H1 (cell line): ENCODE measurements around the gene TSSC4. TPM values are rescaled to one million over a fixed set of nuclear protein-coding genes. Genes with fewer than 3 reads are reported as not detected.

Experiments used
- CTCF ChIA-PET: fragments of 300-600 bp; sonication (Branson Sonifier 250); formaldehyde crosslinking; loops from one replicate; lab custom pipeline; 2021; ENCODE audit not compliant: partially characterized antibody; lab: Charles Lee
- POLR2A ChIA-PET: fragments of 300-600 bp; sonication (Branson Sonifier 250); formaldehyde crosslinking; loops from one replicate; lab custom pipeline; 2021; ENCODE audit warnings: inconsistent platforms; ENCODE audit not compliant: partially characterized antibody; lab: Charles Lee
- DNase-seq, 2 experiments: peaks; one replicate each; pipeline versions ENCODE4 v3.0.0 to v3.0.0-alpha.2; 2010 to 2022; ENCODE audit warnings: low spot score in 2 of 2, low read depth in 1 of 2, mixed read lengths in 1 of 2
- FAIRE-seq: peaks from 2 replicates; lab custom pipeline; 2011; peaks lifted over from hg19 to GRCh38; lab: Jason Lieb, UNC
- H2AFZ ChIP-seq: 2 replicates; pipeline ENCODE4 v1.8.1; 2012; ENCODE audit warnings: low read length, inconsistent platforms
- H2AK5ac ChIP-seq: 2 replicates; pipeline ENCODE4 v1.6.1; 2013; ENCODE audit warnings: low read depth, low read length
- H2BK120ac ChIP-seq: replicated peaks from 2 replicates; pipeline ENCODE3; 2013; ENCODE audit warnings: low read depth, low read length, inconsistent platforms
- H2BK12ac ChIP-seq: 2 replicates; pipeline ENCODE4 v1.6.1; 2013; ENCODE audit warnings: low read depth, low read length
- H2BK15ac ChIP-seq: 2 replicates; pipeline ENCODE4 v1.6.1; 2013; ENCODE audit warnings: low read length
- H2BK20ac ChIP-seq: 2 replicates; pipeline ENCODE4 v1.6.1; 2013; ENCODE audit warnings: low read length
- H2BK5ac ChIP-seq: 2 replicates; pipeline ENCODE4 v1.6.1; 2013; ENCODE audit warnings: low read depth, low read length
- H3K14ac ChIP-seq: 2 replicates; pipeline ENCODE4 v1.6.1; 2013; ENCODE audit warnings: inconsistent platforms; ENCODE audit not compliant: insufficient read length
- H3K18ac ChIP-seq: 2 replicates; pipeline ENCODE4 v1.6.1; 2013; ENCODE audit warnings: low read length; ENCODE audit errors: extremely low read depth
- H3K23ac ChIP-seq: 2 replicates; pipeline ENCODE4 v1.6.1; 2013; ENCODE audit warnings: inconsistent platforms; ENCODE audit not compliant: insufficient read length
- H3K23me2 ChIP-seq: 2 replicates; pipeline ENCODE4 v1.6.1; 2013; ENCODE audit warnings: low read depth, low read length
- H3K27ac ChIP-seq: 2 replicates; pipeline ENCODE4 v1.6.1; 2011; ENCODE audit warnings: low read depth, low read length, inconsistent platforms
- H3K27me3 ChIP-seq, 4 experiments: replicated peaks in 1 of 4; 1 replicate in 1 of 4; 2 replicates in 3 of 4; pipeline versions ENCODE4 v1.6.1 to v1.8.1; 2011 to 2013; ENCODE audit warnings: low read length in 3 of 4, mild to moderate bottlenecking in 3 of 4, inconsistent platforms in 2 of 4, mixed read lengths in 2 of 4, moderate library complexity in 1 of 4; ENCODE audit not compliant: control insufficient read depth in 3 of 4, insufficient read depth in 3 of 4; ENCODE audit errors: extremely low read depth in 1 of 4
- H3K36me3 ChIP-seq, 4 experiments: 2 replicates each; pipeline versions ENCODE4 v1.6.1 to v1.8.1; 2011 to 2013; ENCODE audit warnings: mild to moderate bottlenecking in 4 of 4, low read length in 3 of 4, moderate library complexity in 2 of 4, control low read depth in 1 of 4, inconsistent platforms in 1 of 4; ENCODE audit not compliant: insufficient read depth in 4 of 4, control insufficient read depth in 2 of 4
- H3K4ac ChIP-seq: replicated peaks from 2 replicates; pipeline ENCODE3; 2013; ENCODE audit warnings: low read length, low read depth, mixed read lengths, inconsistent platforms; ENCODE audit not compliant: insufficient read length
- H3K4me1 ChIP-seq, 4 experiments: replicated peaks in 1 of 4; 1 replicate in 1 of 4; 2 replicates in 3 of 4; pipeline versions ENCODE4 v1.6.1 to v1.8.1; 2011 to 2013; ENCODE audit warnings: low read length in 3 of 4, inconsistent platforms in 2 of 4, mixed read lengths in 1 of 4; ENCODE audit not compliant: insufficient read depth in 4 of 4, control insufficient read depth in 3 of 4
- H3K4me2 ChIP-seq, 2 experiments: 2 replicates each; pipeline versions ENCODE4 v1.6.1 to v1.8.1; 2011 to 2013; ENCODE audit warnings: low read depth in 2 of 2, low read length in 2 of 2, control low read depth in 1 of 2, inconsistent platforms in 1 of 2, mild to moderate bottlenecking in 1 of 2; ENCODE audit not compliant: insufficient read depth in 1 of 2
- H3K4me3 ChIP-seq, 4 experiments: fragments of 200-600, 300-600 bp in 1 of 4; sonication (generic), shearing (Covaris generic), sonication (Bioruptor Twin) in 1 of 4; 2 replicates each; pipeline versions ENCODE4 v1.5.1 to v1.8.1; 2011 to 2016; ENCODE audit warnings: low read length in 4 of 4, low read depth in 3 of 4, control low read depth in 2 of 4, inconsistent platforms in 2 of 4, mild to moderate bottlenecking in 2 of 4, mixed read lengths in 1 of 4, moderate library complexity in 1 of 4; ENCODE audit not compliant: insufficient read depth in 2 of 4; ENCODE audit errors: extremely low read depth in 1 of 4
- H3K56ac ChIP-seq: replicated peaks from 2 replicates; pipeline ENCODE3; 2013; ENCODE audit warnings: low read depth, mild to moderate bottlenecking, mixed read lengths, low read length, inconsistent platforms; ENCODE audit not compliant: insufficient read length
- H3K79me1 ChIP-seq: 2 replicates; pipeline ENCODE4 v1.6.1; 2013; ENCODE audit warnings: low read depth, low read length, control low read depth
- H3K79me2 ChIP-seq, 2 experiments: 2 replicates each; pipeline versions ENCODE4 v1.6.1 to v1.8.1; 2012 to 2013; ENCODE audit warnings: low read length in 2 of 2, mild to moderate bottlenecking in 2 of 2, inconsistent platforms in 1 of 2; ENCODE audit not compliant: insufficient read depth in 2 of 2, control insufficient read depth in 1 of 2
- H3K9ac ChIP-seq, 4 experiments: replicated peaks in 1 of 4; 1 replicate in 1 of 4; 2 replicates in 3 of 4; pipeline versions ENCODE4 v1.6.1 to v1.8.1; 2011 to 2013; ENCODE audit warnings: low read depth in 3 of 4, low read length in 3 of 4, control low read depth in 2 of 4, mild to moderate bottlenecking in 2 of 4, moderate library complexity in 2 of 4, inconsistent platforms in 1 of 4; ENCODE audit errors: extremely low read depth in 1 of 4
- H3K9me3 ChIP-seq, 2 experiments: 2 replicates each; pipeline versions ENCODE4 v1.6.1 to v1.8.1; 2012 to 2013; ENCODE audit warnings: mild to moderate bottlenecking in 2 of 2, moderate library complexity in 2 of 2, control low read depth in 1 of 2, inconsistent platforms in 1 of 2, low read depth in 1 of 2, low read length in 1 of 2, mixed read lengths in 1 of 2; ENCODE audit not compliant: insufficient read depth in 2 of 2
- H4K20me1 ChIP-seq, 2 experiments: replicated peaks in 1 of 2; 2 replicates each; pipeline versions ENCODE3 to v1.8.1; 2011 to 2013; ENCODE audit warnings: inconsistent platforms in 2 of 2, low read length in 2 of 2, mild to moderate bottlenecking in 1 of 2; ENCODE audit not compliant: insufficient read depth in 2 of 2, control insufficient read depth in 1 of 2
- H4K5ac ChIP-seq: 2 replicates; pipeline ENCODE4 v1.6.1; 2013; ENCODE audit warnings: low read length, low read depth, mixed read lengths, inconsistent platforms; ENCODE audit not compliant: insufficient read length
- H4K8ac ChIP-seq: 2 replicates; pipeline ENCODE4 v1.8.0; 2013; ENCODE audit warnings: mild to moderate bottlenecking, moderate library complexity, low read length, inconsistent platforms; ENCODE audit not compliant: insufficient read depth; ENCODE audit errors: extremely low read depth
- H4K91ac ChIP-seq: replicated peaks from 2 replicates; pipeline ENCODE3; 2013; ENCODE audit warnings: low read length, mixed read lengths, inconsistent platforms; ENCODE audit not compliant: insufficient read length
- CTCF ChIP-seq, 3 experiments: IDR thresholded peaks; 1 replicate in 2 of 3; 2 replicates in 1 of 3; pipeline versions ENCODE4 v1.5.1 to v1.6.1; 2011; ENCODE audit warnings: low read length in 3 of 3, mild to moderate bottlenecking in 3 of 3, inconsistent platforms in 2 of 3, low read depth in 1 of 3, moderate library complexity in 1 of 3; ENCODE audit not compliant: insufficient read depth in 1 of 3; ENCODE audit errors: control extremely low read depth in 1 of 3
- TAF1 ChIP-seq: IDR thresholded peaks from 2 replicates; pipeline ENCODE4 v1.6.1; 2011; ENCODE audit warnings: mild to moderate bottlenecking, low read depth, low read length
- WGBS, 2 experiments: shearing (Covaris generic) in 1 of 2; methylation state at CpG; one replicate each; pipeline versions ENCODE4 v1.1.6 to v1.1.7; 2013 to 2015; ENCODE audit warnings: low lambda C conversion rate in 2 of 2, mixed read lengths in 2 of 2, inconsistent platforms in 1 of 2, low coverage in 1 of 2, missing lambda C conversion rate in 1 of 2; ENCODE audit not compliant: insufficient replicate concordance in 2 of 2, insufficient coverage in 1 of 2, insufficient read length in 1 of 2; ENCODE audit errors: extremely low coverage in 1 of 2, missing lambda C conversion rate in 1 of 2; 5-methylcytosine and 5-hydroxymethylcytosine counted together
- polyA plus RNA-seq, 7 experiments: library from polyadenylated mRNA; depleted of rRNA in 3 of 7; stranded (reverse) in 5 of 7; unstranded in 2 of 7; fragments of >200 nt in 5 of 7; fragments of 200-250 nt in 2 of 7; gene quantifications; 1 replicate in 5 of 7; 2 replicates in 1 of 7; 4 replicates in 1 of 7; pipeline versions ENCODE4 v1.2.1 to v1.2.3, GENCODE V29; 2011 to 2013; ENCODE audit warnings: missing spikeins in 2 of 7, mixed read lengths in 2 of 7
- total RNA-seq: library from RNA; stranded (reverse); fragmentation: NEBNext Ultra II Directional; extraction: Animal tissue kit (Norgen Biotek cat#: 25700); gene quantifications from 2 replicates; pipeline ENCODE4 v1.2.1, GENCODE V29; 2021

The TSSC4 gene
- total and polyA plus RNA-seq, 2 of the 8 experiments (the other 6 are each of a cell fraction or from before 2014, with no cell fraction given), result 34.0 to 39.3 TPM

GRCh38 chr11:2375341-2375853, 25.2 kb upstream of the TSSC4 start:
- no peak overlapping the region for H4K91ac ChIP-seq
- peaks cover 18 to 23% of the 10 kb centered on the region in 2 experiments; a peak in 3 of 4 replicates for H3K79me2 ChIP-seq
- FAIRE-seq (no peak), DNase-seq (no peak)
- H3K79me1 ChIP-seq, result peaks cover 9% of the 10 kb centered on the region
- H3K9ac ChIP-seq, result no peak overlapping the region
- ChIA-PET CTCF (interaction anchor here (1.3 to 1.8 kb wide), 7 partner anchors 11 to 76 kb away, joined by 3 to 5 read pairs (median 4); partner anchors contain the start of gene TSSC4), POLR2A (no interaction called here)
- H3K27me3 ChIP-seq, result peaks cover 0 to 2% (median 0%) of the 10 kb centered on the region in 4 experiments; a peak in 1 of 7 replicates
- no peak overlapping the region for H2AFZ ChIP-seq
- H2BK20ac ChIP-seq, result no peak overlapping the region
- H2BK5ac ChIP-seq, result no peak overlapping the region
- H2BK120ac ChIP-seq, result no peak overlapping the region
- no peak overlapping the region for H4K8ac ChIP-seq
- no peak overlapping the region for H3K4me3 ChIP-seq
- H2AK5ac ChIP-seq, result no peak overlapping the region
- H3K27ac ChIP-seq, result no peak overlapping the region
- no peak overlapping the region for H3K18ac ChIP-seq
- no peak overlapping the region for H2BK15ac ChIP-seq
- no peak overlapping the region for H3K4me2 ChIP-seq
- H3K9me3 ChIP-seq, result no peaks in the 10 kb centered on the region
- TF ChIP-seq TAF1 (no peak), CTCF (IDR thresholded peaks at IDR 0.05; ENCODE audit: control extremely low read depth in 1 of 3, insufficient read depth in 1 of 3, low read depth in 1 of 3, low read length in 3 of 3) (peak in 1 of 3 experiments; percentile 10; a peak in 1 of 4 replicates)
- H4K20me1 ChIP-seq, result peaks cover 12 to 23% of the 10 kb centered on the region in 2 experiments
- H3K4me1 ChIP-seq, result peaks cover 0 to 10% (median 5%) of the 10 kb centered on the region in 4 experiments; a peak in 6 of 7 replicates
- WGBS, 2 experiments, result 89% methylated on average over 6 of the region's 6 CpGs; no CpG with 5 or more reads in 1 of the 2 experiments
- no peak overlapping the region for H2BK12ac ChIP-seq
- peaks cover 11% of the 10 kb centered on the region; the same call in 1 of the 2 replicates for H3K23me2 ChIP-seq
- H3K4ac ChIP-seq, result no peak overlapping the region
- no peak overlapping the region for H3K56ac ChIP-seq
- no peak overlapping the region for H4K5ac ChIP-seq
- H3K14ac ChIP-seq, result no peak overlapping the region
- H3K23ac ChIP-seq, result no peak overlapping the region
- H3K36me3 ChIP-seq, result no peaks in the 10 kb centered on the region
